ENCODE measurements around the gene GCA. TPM values are rescaled to one million over a fixed set of nuclear protein-coding genes. Genes with fewer than 3 reads are reported as not detected.

The GCA gene
- total RNA-seq, 1 experiment from 2014 or later = 5.7 TPM

DNA sequence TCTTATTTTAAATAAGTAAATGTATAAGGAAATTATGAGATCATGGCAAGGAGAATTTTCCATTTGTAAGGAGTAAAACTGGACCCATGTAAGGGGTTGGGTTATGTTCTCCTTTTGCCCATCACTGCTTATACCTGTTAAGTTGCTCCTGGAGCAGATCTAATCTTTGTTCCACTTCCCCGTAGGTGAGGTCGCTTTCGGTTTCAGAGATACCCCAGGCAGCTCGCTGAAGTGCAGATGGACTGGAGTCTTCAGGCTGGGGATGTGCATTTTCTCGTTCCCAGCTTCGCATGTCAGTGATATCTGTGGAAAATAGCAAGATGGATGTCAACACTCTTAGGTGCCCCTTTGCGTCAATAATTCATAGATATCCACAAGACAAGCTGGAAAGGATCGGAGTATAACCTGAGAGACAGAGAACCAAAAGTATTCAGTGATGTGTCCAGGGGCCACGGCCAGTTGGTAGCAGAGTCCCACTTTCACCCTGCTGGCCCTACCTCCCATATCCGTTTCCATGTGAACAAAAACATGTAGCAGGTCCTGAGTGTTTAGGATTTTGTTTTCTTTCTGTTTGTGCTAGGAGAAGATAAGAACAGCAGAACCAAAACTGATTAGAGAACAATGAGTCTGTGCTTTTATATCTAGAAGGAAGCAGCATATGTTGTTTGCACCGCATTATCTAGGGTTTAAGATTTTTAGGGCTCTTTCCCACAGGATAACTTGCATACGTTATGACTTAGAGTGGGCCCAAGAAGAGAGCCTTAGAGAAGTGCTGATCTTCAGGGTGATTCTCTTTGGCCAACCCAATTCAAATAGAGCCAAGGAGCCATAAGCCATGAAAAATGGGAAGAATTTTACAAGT lies 36.0 kb downstream of the GCA start:
- in situ Hi-C loops (cut with HindIII; ENCODE audit: low pct_unique_long_range_greater_than_20kb, low sequenced_read_pairs) = no loop called here
- DNase-seq (ENCODE audit: low read depth, low spot score) = no peak

- DNase-seq (ENCODE audit: low read depth, low spot score) = no peak
- in situ Hi-C loops (cut with HindIII; ENCODE audit: low pct_unique_long_range_greater_than_20kb, low sequenced_read_pairs) = no loop called here
Observed at GRCh38 chr2:162381851-162382250, 37.9 kb downstream of the GCA start.

GRCh38 chr2:162382278-162382677 lies 38.3 kb downstream of the GCA start:
- in situ Hi-C loops (cut with HindIII; ENCODE audit: low pct_unique_long_range_greater_than_20kb, low sequenced_read_pairs) = no loop called here

DNA sequence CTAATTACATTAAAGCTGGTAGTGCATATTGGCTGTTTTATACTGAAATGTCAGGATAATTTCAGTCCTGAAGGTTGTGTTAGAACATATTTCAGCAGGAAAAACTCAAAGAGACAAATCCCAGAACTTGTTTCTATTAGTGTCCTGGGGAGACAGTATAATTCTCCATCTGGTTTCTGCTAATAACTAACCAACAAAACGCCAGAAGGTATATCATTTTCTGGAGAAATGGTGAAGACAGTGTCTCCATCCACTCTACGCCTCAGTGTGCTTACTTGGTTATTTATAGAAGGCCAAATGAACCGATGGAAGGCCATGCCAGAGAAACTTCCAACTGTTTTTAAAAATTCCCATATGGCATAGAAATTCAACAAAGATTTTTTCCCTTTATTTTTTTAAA lies 41.6 kb downstream of the GCA start:
- no peak for DNase-seq (ENCODE audit: low read depth, low spot score)
- in situ Hi-C loops (cut with HindIII; ENCODE audit: low pct_unique_long_range_greater_than_20kb, low sequenced_read_pairs) = no loop called here

More at GRCh38 chr2:162382278-162382677, 38.3 kb downstream of the GCA start:
- DNase-seq (ENCODE audit: low read depth, low spot score) = no peak

DNA sequence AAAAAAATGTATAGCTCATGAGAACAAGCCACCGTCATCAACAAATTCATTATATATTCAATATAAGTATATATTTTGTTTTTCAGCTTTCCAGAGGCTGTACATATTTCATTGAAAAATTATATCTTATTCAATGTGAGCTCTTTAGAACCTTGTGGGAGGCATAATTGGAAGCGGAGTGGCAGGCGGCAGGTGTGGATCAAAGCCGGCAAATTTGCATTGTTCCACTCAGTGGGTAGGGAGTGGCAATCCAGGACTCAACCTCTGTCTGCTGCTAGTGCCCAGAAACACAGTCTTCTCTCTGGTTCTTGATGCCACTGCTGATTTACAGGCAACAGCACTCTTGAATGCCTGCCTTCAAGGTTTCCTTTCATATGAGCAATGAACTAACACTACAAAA lies 46.9 kb downstream of the GCA start:
- no peak for DNase-seq (ENCODE audit: low read depth, low spot score)
- in situ Hi-C loops (cut with HindIII; ENCODE audit: low pct_unique_long_range_greater_than_20kb, low sequenced_read_pairs) = no loop called here

- in situ Hi-C loops (cut with HindIII; ENCODE audit: low pct_unique_long_range_greater_than_20kb, low sequenced_read_pairs) = no loop called here
Observed at GRCh38 chr2:162400336-162400735, 56.4 kb downstream of the GCA start.

GRCh38 chr2:162401871-162402270 lies 57.9 kb downstream of the GCA start:
- DNase-seq (ENCODE audit: low read depth, low spot score) = no peak
- in situ Hi-C loops (cut with HindIII; ENCODE audit: low pct_unique_long_range_greater_than_20kb, low sequenced_read_pairs) = no loop called here

More at GRCh38 chr2:162400336-162400735, 56.4 kb downstream of the GCA start:
- no peak for DNase-seq (ENCODE audit: low read depth, low spot score)

- DNase-seq (ENCODE audit: low read depth, low spot score) = no peak
- in situ Hi-C loops (cut with HindIII; ENCODE audit: low pct_unique_long_range_greater_than_20kb, low sequenced_read_pairs) = no loop called here
Observed at GRCh38 chr2:162403884-162404283, 60.0 kb downstream of the GCA start.

Other genes starting within 250 kb of the GCA start
- gene GCG, start 191.9 kb upstream of the GCA start, total RNA-seq (2014; rRNA removed; shearing (Covaris generic)) = not detected in 2 replicates
- gene FAP, start 100.7 kb upstream of the GCA start, total RNA-seq (2014; rRNA removed; shearing (Covaris generic)) = 0.37 and 2.3 TPM in 2 replicates
- gene IFIH1, start 25.4 kb upstream of the GCA start, total RNA-seq (2014; rRNA removed; shearing (Covaris generic)) = 3.6 and 4.2 TPM in 2 replicates

Measured in SK-MEL-5 (cell line).